Measurements from ENCODE around the gene STAT3.

DNA sequence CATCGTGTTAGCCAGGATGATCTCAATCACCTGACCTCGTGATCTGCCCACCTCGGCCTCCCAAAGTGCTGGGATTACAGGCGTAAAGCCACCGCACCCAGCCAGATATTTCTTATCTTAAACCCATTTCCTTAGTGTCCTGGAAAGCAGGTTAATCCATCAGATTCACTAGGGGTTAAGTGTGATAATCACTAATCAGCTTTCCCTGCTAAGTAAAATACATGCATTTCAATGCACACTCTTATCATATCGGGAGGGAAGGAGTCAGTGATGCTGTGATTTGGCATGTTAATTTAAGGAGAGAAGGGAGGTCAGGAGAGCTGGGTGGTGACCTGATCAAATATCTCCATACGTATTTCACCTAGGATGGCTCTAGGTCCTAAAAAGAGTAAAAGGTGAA lies 29.1 kb downstream of the STAT3 start:
- TF ChIP-seq SUZ12 (IDR thresholded peaks at IDR 0.05; ENCODE audit: extremely low read depth, insufficient read depth, insufficient read length) (no peak), YY1 (IDR thresholded peaks at IDR 0.05; ENCODE audit: insufficient read depth, insufficient read length) (no peak), ZNF274 (IDR thresholded peaks at IDR 0.05; ENCODE audit: low read depth, low read length) (no peak)

Measured in NT2/D1 (cell line).